NT2/D1 (cell line): ENCODE results near the gene YEATS4.

Source experiments
- DNase-seq: peaks from one replicate; pipeline ENCODE4 v3.0.0-alpha.2; 2011; ENCODE audit warnings: low read depth, low spot score
- H3K27me3 ChIP-seq: 2 replicates; pipeline ENCODE4 v1.6.0; 2011; ENCODE audit warnings: mild to moderate bottlenecking; ENCODE audit not compliant: insufficient read length, insufficient read depth
- H3K36me3 ChIP-seq: 2 replicates; pipeline ENCODE4 v1.6.1; 2011; ENCODE audit warnings: mild to moderate bottlenecking, low read length, mixed read lengths; ENCODE audit not compliant: insufficient read depth, insufficient read length
- H3K4me1 ChIP-seq: 2 replicates; pipeline ENCODE4 v1.5.1; 2011; ENCODE audit not compliant: insufficient read depth, insufficient read length
- H3K4me3 ChIP-seq: 2 replicates; pipeline ENCODE4 v1.5.1; 2011; ENCODE audit warnings: low read depth; ENCODE audit not compliant: insufficient read length
- H3K9ac ChIP-seq: 2 replicates; pipeline ENCODE4 v1.6.0; 2011; ENCODE audit warnings: low read depth; ENCODE audit not compliant: insufficient read length
- H3K9me3 ChIP-seq: 2 replicates; pipeline ENCODE4 v1.5.1; 2011; ENCODE audit warnings: mild to moderate bottlenecking, low read length; ENCODE audit not compliant: insufficient read depth
- SUZ12 ChIP-seq: IDR thresholded peaks from 2 replicates; pipeline ENCODE4 v1.6.1; 2011; ENCODE audit not compliant: insufficient read length, insufficient read depth; ENCODE audit errors: extremely low read depth
- YY1 ChIP-seq: IDR thresholded peaks from 2 replicates; pipeline ENCODE4 v1.6.1; 2011; ENCODE audit not compliant: insufficient read length, insufficient read depth
- ZNF274 ChIP-seq: IDR thresholded peaks from 2 replicates; pipeline ENCODE4 v1.6.1; 2011; ENCODE audit warnings: mild to moderate bottlenecking, low read depth, low read length

Gene YEATS4

GRCh38 chr12:69440016-69440415 is 80.5 kb downstream of the YEATS4 start:
- no peaks in the 10 kb centered on the region for H3K9me3 ChIP-seq
- H3K36me3 ChIP-seq: no peaks in the 10 kb centered on the region
- H3K9ac ChIP-seq: no peak overlapping the region
- no peaks in the 10 kb centered on the region for H3K27me3 ChIP-seq
- DNase-seq: no peak
- no peak for TF ChIP-seq ZNF274
- no peak for TF ChIP-seq SUZ12
- no peak for TF ChIP-seq YY1
- H3K4me3 ChIP-seq: no peak overlapping the region
- no peaks in the 10 kb centered on the region for H3K4me1 ChIP-seq
